K562 (cell line): Measurements from ENCODE around the gene RNLS. TPM values are rescaled to one million over a fixed set of nuclear protein-coding genes. Genes with fewer than 3 reads are reported as not detected.

Experiments
- ATAC-seq: fragments of 200-7000 bp; cut with Tn5 transposase; 3 replicates; pipeline ENCODE4 v1.9.1; 2020; ENCODE audit warnings: moderate library complexity
- BruUV-seq: library from RNA; stranded (reverse); fragments of 400-500 nt; replicated peaks from 2 replicates; lab custom pipeline; 2021; lab: Mats Ljungman, UMichigan
- CTCF ChIA-PET: fragments of 300-600 bp; formaldehyde crosslinking; extraction: SDS; loops from one replicate; lab custom pipeline; 2021; ENCODE audit warnings: low intra/inter-chr PET ratio; lab: Yijun Ruan, JAX
- POLR2A ChIA-PET: fragments of 300-600, 350-650 bp; sonication (Branson Sonifier 250); formaldehyde crosslinking; extraction: SDS; loops from one replicate; lab custom pipeline; 2021; ENCODE audit warnings: antibody characterized with exemption, inconsistent platforms; lab: Yijun Ruan, JAX
- DNase-seq, 4 experiments: peaks; one replicate each; pipeline versions ENCODE4 v3.0.0 to v3.0.0-alpha.2; 2011 to 2018; ENCODE audit warnings: low spot score in 3 of 4, mixed read lengths in 3 of 4; ENCODE audit errors: extremely low read depth in 1 of 4
- FAIRE-seq: peaks from 2 replicates; lab custom pipeline; 2011; peaks lifted over from hg19 to GRCh38; lab: Jason Lieb, UNC
- H2AFZ ChIP-seq: 2 replicates; pipeline ENCODE4 v1.6.0; 2011; ENCODE audit warnings: low read depth, low read length, control low read depth, inconsistent platforms
- H3K27ac ChIP-seq: fragments of 200-600 bp; 3 replicates; pipeline ENCODE4 v1.8.0; 2011; ENCODE audit warnings: low read depth, mild to moderate bottlenecking, control low read depth, inconsistent platforms, low read length, moderate library complexity, mixed read lengths; ENCODE audit errors: extremely low read depth
- H3K27me3 ChIP-seq, 2 experiments: fragments of 300-600 bp in 1 of 2; 2 replicates in 1 of 2; 3 replicates in 1 of 2; pipeline versions ENCODE4 v1.6.0 to v1.8.0; 2011; ENCODE audit warnings: inconsistent platforms in 2 of 2, low read length in 2 of 2, mild to moderate bottlenecking in 1 of 2, mixed read lengths in 1 of 2, moderate library complexity in 1 of 2; ENCODE audit not compliant: control insufficient read depth in 2 of 2, insufficient read depth in 2 of 2
- H3K36me3 ChIP-seq: fragments of 300-600 bp; 3 replicates; pipeline ENCODE4 v1.8.0; 2011; ENCODE audit warnings: mild to moderate bottlenecking, low read length, inconsistent platforms; ENCODE audit not compliant: control insufficient read depth, insufficient read depth
- H3K4me1 ChIP-seq, 2 experiments: fragments of 200-600 bp in 1 of 2; replicated peaks in 1 of 2; 2 replicates in 1 of 2; 3 replicates in 1 of 2; pipeline versions ENCODE4 v1.5.1 to v1.8.0; 2011; ENCODE audit warnings: inconsistent platforms in 2 of 2, low read length in 2 of 2, mild to moderate bottlenecking in 1 of 2, mixed read lengths in 1 of 2, moderate library complexity in 1 of 2; ENCODE audit not compliant: control insufficient read depth in 2 of 2, insufficient read depth in 2 of 2
- H3K4me2 ChIP-seq: 2 replicates; pipeline ENCODE4 v1.6.1; 2011; ENCODE audit warnings: low read length, control low read depth, inconsistent platforms, mixed read lengths; ENCODE audit not compliant: insufficient read depth
- H3K4me3 ChIP-seq: fragments of 200-600 bp; sonication (generic), shearing (Covaris generic); 2 replicates; pipeline ENCODE4 v1.5.1; 2016; ENCODE audit warnings: control low read depth, inconsistent platforms
- H3K79me2 ChIP-seq: fragments of 200-600 bp; 3 replicates; pipeline ENCODE4 v1.8.0; 2011; ENCODE audit warnings: low read length, inconsistent platforms; ENCODE audit not compliant: control insufficient read depth, insufficient read depth
- H3K9ac ChIP-seq, 2 experiments: 2 replicates each; pipeline versions ENCODE4 v1.6.0 to v1.6.1; 2011; ENCODE audit warnings: low read depth in 2 of 2, low read length in 2 of 2, control low read depth in 1 of 2, inconsistent platforms in 1 of 2, mild to moderate bottlenecking in 1 of 2, mixed read lengths in 1 of 2; ENCODE audit not compliant: insufficient read depth in 1 of 2
- H3K9me1 ChIP-seq: one replicate; pipeline ENCODE4 v1.6.0; 2011; ENCODE audit warnings: inconsistent platforms, mild to moderate bottlenecking, low read length, moderate library complexity; ENCODE audit not compliant: control insufficient read depth, insufficient read depth
- H3K9me3 ChIP-seq: replicated peaks from 2 replicates; pipeline ENCODE4 v1.5.1; 2011; ENCODE audit warnings: low read depth, low read length, inconsistent platforms; ENCODE audit not compliant: control insufficient read depth, insufficient read depth
- H4K20me1 ChIP-seq: replicated peaks from 2 replicates; pipeline ENCODE4 v1.6.1; 2011; ENCODE audit warnings: low read length, inconsistent platforms, mixed read lengths; ENCODE audit not compliant: control insufficient read depth, insufficient read depth
- GATAD2A ChIP-seq: fragments of 450-650 bp; IDR thresholded peaks from 2 replicates; pipeline ENCODE4 v1.6.1; 2017
- KAT8 ChIP-seq: fragments of 450-650 bp; IDR thresholded peaks from 2 replicates; pipeline ENCODE4 v1.6.1; 2016; ENCODE audit warnings: low read depth, mild to moderate bottlenecking
- KLF6 ChIP-seq: fragments of 250-450 bp; sonication (Bioruptor Pico); IDR thresholded peaks from 2 replicates; pipeline ENCODE4 v1.4.0; 2020; ENCODE audit warnings: mild to moderate bottlenecking, moderate library complexity, borderline replicate concordance
- MIER1 ChIP-seq: fragments of 450-650 bp; IDR thresholded peaks from 2 replicates; pipeline ENCODE4 v1.6.1; 2016; ENCODE audit warnings: antibody characterized with exemption, mild to moderate bottlenecking, low read depth
- NCOA2 ChIP-seq, 2 experiments: fragments of 450-650 bp; IDR thresholded peaks; 2 replicates each; pipeline ENCODE4 v1.6.1; 2018; ENCODE audit warnings: mild to moderate bottlenecking in 2 of 2, moderate library complexity in 1 of 2; ENCODE audit not compliant: partially characterized antibody in 2 of 2
- NFIX ChIP-seq: fragments of 250-450 bp; sonication (Bioruptor Pico); IDR thresholded peaks from 2 replicates; pipeline ENCODE4 v1.4.0; 2020; ENCODE audit warnings: low read depth, mild to moderate bottlenecking, moderate library complexity
- PTRF ChIP-seq: fragments of 450-650 bp; IDR thresholded peaks from 2 replicates; pipeline ENCODE4 v1.6.1; 2016; ENCODE audit warnings: mild to moderate bottlenecking, missing genetic modification characterization, missing compliant biosample characterization
- SLC30A9 ChIP-seq: fragments of 250-450 bp; sonication (Bioruptor Pico); IDR thresholded peaks from 2 replicates; pipeline ENCODE4 v1.8.0; 2022; ENCODE audit warnings: mild to moderate bottlenecking, moderate library complexity
- TGIF2 ChIP-seq: sonication (generic); formaldehyde crosslinking; IDR thresholded peaks from 2 replicates; pipeline ENCODE4 v1.8.1; 2022; ENCODE audit warnings: mild to moderate bottlenecking, missing genetic modification reagents, moderate library complexity
- TRIM25 ChIP-seq: fragments of 450-650 bp; IDR thresholded peaks from 2 replicates; pipeline ENCODE4 v1.7.0; 2016; ENCODE audit warnings: borderline replicate concordance
- XRCC5 ChIP-seq: fragments of 200-400 bp; formaldehyde crosslinking; IDR thresholded peaks from 2 replicates; pipeline ENCODE4 v1.6.1; 2017; ENCODE audit warnings: low read depth, mild to moderate bottlenecking, low read length
- ZC3H4 ChIP-seq: sonication (generic); formaldehyde crosslinking; IDR thresholded peaks from 2 replicates; pipeline ENCODE4 v1.9.0; 2021; ENCODE audit warnings: missing genetic modification reagents, borderline replicate concordance
- ZNF316 ChIP-seq: fragments of 450-650 bp; IDR thresholded peaks from 2 replicates; pipeline ENCODE4 v1.6.1; 2016
- ZNF551 ChIP-seq: fragments of 250-450 bp; sonication (Bioruptor Pico); IDR thresholded peaks from 2 replicates; pipeline ENCODE4 v1.5.0; 2021; ENCODE audit warnings: mild to moderate bottlenecking, moderate library complexity
- WGBS: fragments of 100-300 bp; shearing (Covaris generic); methylation state at CpG from one replicate; pipeline ENCODE4 v1.1.6; 2016; ENCODE audit warnings: low coverage, mixed read lengths; ENCODE audit not compliant: insufficient coverage; ENCODE audit errors: missing lambda C conversion rate; 5-methylcytosine and 5-hydroxymethylcytosine counted together
- in situ Hi-C: fragments of 300-500 bp; cut with MboI; formaldehyde crosslinking; loops from 4 replicates; pipeline ENCODE4 v1.15.0; 2018; ENCODE audit warnings: inconsistent platforms, mixed read lengths
- intact Hi-C: fragments of 100-400 bp; cut with micrococcal nuclease; formaldehyde crosslinking; loops from 2 replicates; pipeline ENCODE4 v1.14.2; 2022
- polyA plus RNA-seq, 8 experiments: library from polyadenylated mRNA; depleted of rRNA in 4 of 8; stranded (reverse) in 5 of 8; unstranded in 3 of 8; fragments of >200 nt; fragmentation: Nextera tagmentation in 2 of 8; fragmentation: Illumina TruSeq in 1 of 8; extraction: Ambion mirVana in 2 of 8; extraction: Trizol in 1 of 8; gene quantifications; 2 replicates each; pipeline versions ENCODE4 v1.2.1 to v1.2.3, GENCODE V29; 2011 to 2014; ENCODE audit warnings: inconsistent platforms in 1 of 8, missing spikeins in 1 of 8
- total RNA-seq, 7 experiments: library from RNA; depleted of rRNA in 6 of 7; stranded (reverse); fragments of >200 nt in 6 of 7; fragmentation: Illumina TruSeq in 2 of 7; extraction: Trizol in 2 of 7; gene quantifications; 2 replicates each; pipeline versions ENCODE4 v1.2.1 to v1.2.3, GENCODE V29; 2011 to 2021; ENCODE audit warnings: low replicate concordance in 1 of 7
- TF ChIP-seq, protein P1 (sequence below): IDR thresholded peaks from 2 replicates; pipeline ENCODE4 v1.6.1; 2016; ENCODE audit warnings: missing genetic modification characterization, missing compliant biosample characterization
- TF ChIP-seq, protein P2 (sequence below): fragments of 250-450 bp; sonication (Bioruptor Pico); IDR thresholded peaks from 2 replicates; pipeline ENCODE4 v1.5.0; 2020; ENCODE audit warnings: mild to moderate bottlenecking
- TF ChIP-seq, protein P3 (sequence below): fragments of 250-450 bp; sonication (Bioruptor Pico); IDR thresholded peaks from 2 replicates; pipeline ENCODE4 v1.4.0; 2020

Gene RNLS
- total and polyA plus RNA-seq, 9 of the 15 experiments (the other 6 are each of a cell fraction or from before 2014, with no cell fraction given), result 0.14 to 0.72 (median 0.41) TPM; not detected in 3

- intact Hi-C loops (no loop called here), in situ Hi-C loops (no loop called here)
- DNase-seq, result no peak
- no peak overlapping the region for H3K4me2 ChIP-seq
- no peak for TF ChIP-seq MIER1
- no peak for TF ChIP-seq KAT8
- no peak for TF ChIP-seq ZNF551
- TF ChIP-seq, protein P1, sequence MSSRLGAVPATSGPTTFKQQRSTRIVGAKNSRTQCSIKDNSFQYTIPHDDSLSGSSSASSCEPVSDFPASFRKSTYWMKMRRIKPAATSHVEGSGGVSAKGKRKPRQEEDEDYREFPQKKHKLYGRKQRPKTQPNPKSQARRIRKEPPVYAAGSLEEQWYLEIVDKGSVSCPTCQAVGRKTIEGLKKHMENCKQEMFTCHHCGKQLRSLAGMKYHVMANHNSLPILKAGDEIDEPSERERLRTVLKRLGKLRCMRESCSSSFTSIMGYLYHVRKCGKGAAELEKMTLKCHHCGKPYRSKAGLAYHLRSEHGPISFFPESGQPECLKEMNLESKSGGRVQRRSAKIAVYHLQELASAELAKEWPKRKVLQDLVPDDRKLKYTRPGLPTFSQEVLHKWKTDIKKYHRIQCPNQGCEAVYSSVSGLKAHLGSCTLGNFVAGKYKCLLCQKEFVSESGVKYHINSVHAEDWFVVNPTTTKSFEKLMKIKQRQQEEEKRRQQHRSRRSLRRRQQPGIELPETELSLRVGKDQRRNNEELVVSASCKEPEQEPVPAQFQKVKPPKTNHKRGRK, result no peak
- TF ChIP-seq, protein P2, sequence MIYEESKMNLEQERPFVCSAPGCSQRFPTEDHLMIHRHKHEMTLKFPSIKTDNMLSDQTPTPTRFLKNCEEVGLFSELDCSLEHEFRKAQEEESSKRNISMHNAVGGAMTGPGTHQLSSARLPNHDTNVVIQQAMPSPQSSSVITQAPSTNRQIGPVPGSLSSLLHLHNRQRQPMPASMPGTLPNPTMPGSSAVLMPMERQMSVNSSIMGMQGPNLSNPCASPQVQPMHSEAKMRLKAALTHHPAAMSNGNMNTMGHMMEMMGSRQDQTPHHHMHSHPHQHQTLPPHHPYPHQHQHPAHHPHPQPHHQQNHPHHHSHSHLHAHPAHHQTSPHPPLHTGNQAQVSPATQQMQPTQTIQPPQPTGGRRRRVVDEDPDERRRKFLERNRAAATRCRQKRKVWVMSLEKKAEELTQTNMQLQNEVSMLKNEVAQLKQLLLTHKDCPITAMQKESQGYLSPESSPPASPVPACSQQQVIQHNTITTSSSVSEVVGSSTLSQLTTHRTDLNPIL (CRISPR knock-in tag), result no peak
- TF ChIP-seq TGIF2, result no peak
- no peak for TF ChIP-seq SLC30A9 (CRISPR knock-in tag)
- no peak for TF ChIP-seq ZNF316
- no peak for TF ChIP-seq ZC3H4 (CRISPR knock-in tag)
- TF ChIP-seq GATAD2A, result no peak
- no peak for TF ChIP-seq KLF6 (CRISPR knock-in tag)
- TF ChIP-seq, protein P3, sequence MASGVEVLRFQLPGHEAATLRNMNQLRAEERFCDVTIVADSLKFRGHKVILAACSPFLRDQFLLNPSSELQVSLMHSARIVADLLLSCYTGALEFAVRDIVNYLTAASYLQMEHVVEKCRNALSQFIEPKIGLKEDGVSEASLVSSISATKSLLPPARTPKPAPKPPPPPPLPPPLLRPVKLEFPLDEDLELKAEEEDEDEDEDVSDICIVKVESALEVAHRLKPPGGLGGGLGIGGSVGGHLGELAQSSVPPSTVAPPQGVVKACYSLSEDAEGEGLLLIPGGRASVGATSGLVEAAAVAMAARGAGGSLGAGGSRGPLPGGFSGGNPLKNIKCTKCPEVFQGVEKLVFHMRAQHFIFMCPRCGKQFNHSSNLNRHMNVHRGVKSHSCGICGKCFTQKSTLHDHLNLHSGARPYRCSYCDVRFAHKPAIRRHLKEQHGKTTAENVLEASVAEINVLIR (CRISPR knock-in tag), result no peak
- TF ChIP-seq TRIM25, result no peak
- no peak for TF ChIP-seq XRCC5
- no peak for TF ChIP-seq NFIX
- no peak for TF ChIP-seq NCOA2 (IDR thresholded peaks at IDR 0.05; ENCODE audit: partially characterized antibody in 2 of 2)
- TF ChIP-seq PTRF, result no peak
- TF ChIP-seq, all 486 proteins: peak for 0
- H3K27ac ChIP-seq, result no peak overlapping the region
- H2AFZ ChIP-seq, result no peak overlapping the region
- FAIRE-seq (no peak), ATAC-seq (no peak)
- POLR2A ChIA-PET, result no interaction called here
- no peaks in the 10 kb centered on the region for H4K20me1 ChIP-seq
- H3K27me3 ChIP-seq, result no peaks in the 10 kb centered on the region
- H3K4me1 ChIP-seq, result no peaks in the 10 kb centered on the region
- CTCF ChIA-PET, result no interaction called here
- 0% methylated on average over 1 of the region's 1 CpG for WGBS
- H3K36me3 ChIP-seq, result no peaks in the 10 kb centered on the region
- no peaks in the 10 kb centered on the region for H3K9me3 ChIP-seq
- H3K9me1 ChIP-seq, result no peaks in the 10 kb centered on the region
- no TSS peak for BruUV-seq
- H3K79me2 ChIP-seq, result no peaks in the 10 kb centered on the region
- H3K4me3 ChIP-seq, result no peak overlapping the region
- no peak overlapping the region for H3K9ac ChIP-seq
Measured at GRCh38 chr10:88505265-88505664, 77.9 kb downstream of the RNLS start.
